Activated naive CD8-positive, alpha-beta T cell treated with anti-CD3 and anti-CD28 coated beads for 36 hours (primary cell): Measurements from ENCODE around the gene POLA1. TPM values are rescaled to one million over a fixed set of nuclear protein-coding genes. Genes with fewer than 3 reads are reported as not detected.
"Not testable (repeated sequence)": the region's sequence is repeated elsewhere in the genome, so short reads cannot be mapped to it uniquely, and the experiment has no call there.

Experiments used
- DNase-seq: peaks from one replicate; pipeline ENCODE4 v3.0.0; 2021
- H3K27ac Mint-ChIP-seq: one replicate; pipeline ENCODE4 v1.8.0; 2022; ENCODE audit warnings: mild to moderate bottlenecking, moderate library complexity, mixed read lengths
- H3K27me3 Mint-ChIP-seq: one replicate; pipeline ENCODE4 v1.8.0; 2022; ENCODE audit warnings: mild to moderate bottlenecking, mixed read lengths
- H3K36me3 Mint-ChIP-seq: one replicate; pipeline ENCODE4 v1.8.0; 2021; ENCODE audit warnings: mild to moderate bottlenecking, mixed read lengths
- H3K4me1 Mint-ChIP-seq: one replicate; pipeline ENCODE4 v1.8.0; 2021; ENCODE audit warnings: mixed read lengths
- H3K4me3 Mint-ChIP-seq: one replicate; pipeline ENCODE4 v1.8.0; 2022; ENCODE audit warnings: mild to moderate bottlenecking, moderate library complexity, mixed read lengths
- H3K9me3 Mint-ChIP-seq: one replicate; pipeline ENCODE4 v1.8.0; 2022; ENCODE audit warnings: mixed read lengths
- total RNA-seq, 2 experiments: library from RNA; stranded (reverse); gene quantifications; one replicate each; pipeline ENCODE4 v1.2.3, GENCODE V29; 2021

The POLA1 gene
- total RNA-seq, 2 experiments from 2014 or later = 48.3 to 48.4 TPM

GRCh38 chrX:24828147-24828546 lies 134.4 kb downstream of the POLA1 start:
- H3K27me3 Mint-ChIP-seq = no peaks in the 10 kb centered on the region
- H3K27ac Mint-ChIP-seq = no peak overlapping the region
- H3K4me1 Mint-ChIP-seq = no peaks in the 10 kb centered on the region
- H3K36me3 Mint-ChIP-seq = peaks cover 31% of the 10 kb centered on the region
- no peaks in the 10 kb centered on the region for H3K9me3 Mint-ChIP-seq
- H3K4me3 Mint-ChIP-seq = no peak overlapping the region
- DNase-seq = no peak

- no peak overlapping the region for H3K27ac Mint-ChIP-seq
- peaks cover 31% of the 10 kb centered on the region for H3K36me3 Mint-ChIP-seq
- H3K9me3 Mint-ChIP-seq = no peaks in the 10 kb centered on the region
- no peak for DNase-seq
- no peak overlapping the region for H3K4me3 Mint-ChIP-seq
- H3K27me3 Mint-ChIP-seq = no peaks in the 10 kb centered on the region
- no peaks in the 10 kb centered on the region for H3K4me1 Mint-ChIP-seq
Measured at GRCh38 chrX:24828600-24828999, 134.9 kb downstream of the POLA1 start.

GRCh38 chrX:24833695-24834094 lies 140.0 kb downstream of the POLA1 start:
- no peak overlapping the region for H3K4me3 Mint-ChIP-seq
- H3K9me3 Mint-ChIP-seq = no peaks in the 10 kb centered on the region
- DNase-seq = no peak
- peaks cover 6% of the 10 kb centered on the region for H3K36me3 Mint-ChIP-seq
- H3K27ac Mint-ChIP-seq = no peak overlapping the region
- H3K27me3 Mint-ChIP-seq = no peaks in the 10 kb centered on the region
- H3K4me1 Mint-ChIP-seq = no peaks in the 10 kb centered on the region

GRCh38 chrX:24837966-24838365 lies 144.2 kb downstream of the POLA1 start:
- Mint-ChIP-seq H3K27me3 (no peaks in the 10 kb centered on the region), H3K9me3 (no peaks in the 10 kb centered on the region), H3K4me1 (no peaks in the 10 kb centered on the region), H3K27ac (no peak overlapping the region), H3K4me3 (no peak overlapping the region), H3K36me3 (no peaks in the 10 kb centered on the region)
- no peak for DNase-seq

- DNase-seq = no peak
- Mint-ChIP-seq H3K9me3 (no peaks in the 10 kb centered on the region), H3K27ac (no peak overlapping the region), H3K27me3 (no peaks in the 10 kb centered on the region), H3K4me1 (no peaks in the 10 kb centered on the region), H3K4me3 (no peak overlapping the region), H3K36me3 (no peaks in the 10 kb centered on the region)
Measured at GRCh38 chrX:24838629-24839028, 144.9 kb downstream of the POLA1 start.

- H3K9me3 Mint-ChIP-seq = no peaks in the 10 kb centered on the region
- no peak overlapping the region for H3K4me3 Mint-ChIP-seq
- no peak overlapping the region for H3K27ac Mint-ChIP-seq
- no peak for DNase-seq
- no peaks in the 10 kb centered on the region for H3K27me3 Mint-ChIP-seq
- H3K36me3 Mint-ChIP-seq = no peaks in the 10 kb centered on the region
- H3K4me1 Mint-ChIP-seq = no peaks in the 10 kb centered on the region
Measured at GRCh38 chrX:24839331-24839730, 145.6 kb downstream of the POLA1 start.

GRCh38 chrX:24842486-24842885 lies 148.8 kb downstream of the POLA1 start:
- peaks cover 5% of the 10 kb centered on the region for H3K36me3 Mint-ChIP-seq
- no peak overlapping the region for H3K4me3 Mint-ChIP-seq
- no peaks in the 10 kb centered on the region for H3K4me1 Mint-ChIP-seq
- DNase-seq = no peak
- H3K27me3 Mint-ChIP-seq = no peaks in the 10 kb centered on the region
- no peak overlapping the region for H3K27ac Mint-ChIP-seq
- H3K9me3 Mint-ChIP-seq = no peaks in the 10 kb centered on the region

- Mint-ChIP-seq H3K4me3 (no peak overlapping the region), H3K4me1 (no peaks in the 10 kb centered on the region), H3K36me3 (peaks cover 12% of the 10 kb centered on the region), H3K27ac (no peak overlapping the region), H3K27me3 (no peaks in the 10 kb centered on the region), H3K9me3 (no peaks in the 10 kb centered on the region)
- DNase-seq = no peak
Measured at GRCh38 chrX:24846550-24847150, 152.9 kb downstream of the POLA1 start.

- Mint-ChIP-seq H3K4me3 (no peak overlapping the region), H3K36me3 (peaks cover 22% of the 10 kb centered on the region), H3K27ac (no peak overlapping the region), H3K9me3 (no peaks in the 10 kb centered on the region), H3K27me3 (no peaks in the 10 kb centered on the region), H3K4me1 (no peaks in the 10 kb centered on the region)
- no peak for DNase-seq
Measured at GRCh38 chrX:24851289-24851688, 157.6 kb downstream of the POLA1 start.

GRCh38 chrX:24851780-24852179 lies 158.1 kb downstream of the POLA1 start:
- Mint-ChIP-seq H3K4me1 (no peaks in the 10 kb centered on the region), H3K27ac (no peak overlapping the region), H3K27me3 (no peaks in the 10 kb centered on the region), H3K9me3 (no peaks in the 10 kb centered on the region), H3K36me3 (peaks cover 22% of the 10 kb centered on the region), H3K4me3 (no peak overlapping the region)
- no peak for DNase-seq

GRCh38 chrX:24858004-24858746 lies 164.5 kb downstream of the POLA1 start:
- Mint-ChIP-seq H3K36me3 (peaks cover 17% of the 10 kb centered on the region), H3K27me3 (no peaks in the 10 kb centered on the region), H3K4me1 (no peaks in the 10 kb centered on the region), H3K4me3 (no peak overlapping the region), H3K9me3 (no peaks in the 10 kb centered on the region), H3K27ac (no peak overlapping the region)
- DNase-seq = no peak

GRCh38 chrX:24859211-24859841 lies 165.6 kb downstream of the POLA1 start:
- Mint-ChIP-seq H3K36me3 (peaks cover 17% of the 10 kb centered on the region), H3K27me3 (no peaks in the 10 kb centered on the region), H3K27ac (no peak overlapping the region), H3K4me3 (no peak overlapping the region), H3K9me3 (no peaks in the 10 kb centered on the region), H3K4me1 (no peaks in the 10 kb centered on the region)
- no peak for DNase-seq

- H3K9me3 Mint-ChIP-seq = no peaks in the 10 kb centered on the region
- no peaks in the 10 kb centered on the region for H3K4me1 Mint-ChIP-seq
- H3K36me3 Mint-ChIP-seq = peaks cover 16% of the 10 kb centered on the region
- H3K27ac Mint-ChIP-seq = no peak overlapping the region
- H3K4me3 Mint-ChIP-seq = no peak overlapping the region
- DNase-seq = no peak
- no peaks in the 10 kb centered on the region for H3K27me3 Mint-ChIP-seq
Measured at GRCh38 chrX:24860140-24860539, 166.4 kb downstream of the POLA1 start.

GRCh38 chrX:24862343-24862742 lies 168.6 kb downstream of the POLA1 start:
- Mint-ChIP-seq H3K9me3 (no peaks in the 10 kb centered on the region), H3K36me3 (peaks cover 14% of the 10 kb centered on the region), H3K4me3 (no peak overlapping the region), H3K27ac (no peak overlapping the region), H3K4me1 (no peaks in the 10 kb centered on the region), H3K27me3 (no peaks in the 10 kb centered on the region)
- DNase-seq = no peak

GRCh38 chrX:24863779-24864178 lies 170.1 kb downstream of the POLA1 start:
- not testable (repeated sequence) for H3K9me3 Mint-ChIP-seq, H3K4me3 Mint-ChIP-seq, DNase-seq, H3K27me3 Mint-ChIP-seq, H3K27ac Mint-ChIP-seq, H3K4me1 Mint-ChIP-seq
- H3K36me3 Mint-ChIP-seq = peaks cover 15% of the 10 kb centered on the region

GRCh38 chrX:24870143-24870542 lies 176.4 kb downstream of the POLA1 start:
- no peak for DNase-seq

More at GRCh38 chrX:24870143-24870542, 176.4 kb downstream of the POLA1 start:
- Mint-ChIP-seq H3K4me3 (no peak overlapping the region), H3K27me3 (no peaks in the 10 kb centered on the region), H3K36me3 (peaks cover 10% of the 10 kb centered on the region), H3K4me1 (no peaks in the 10 kb centered on the region), H3K9me3 (no peaks in the 10 kb centered on the region), H3K27ac (no peak overlapping the region)
